HG03064 (cell line): ENCODE measurements around the gene PGAP3.
"Not testable (repeated sequence)": the region's sequence is repeated elsewhere in the genome, so short reads cannot be mapped to it uniquely, and the experiment has no call there.

ENCODE experiments used
- ATAC-seq: cut with Tn5 transposase; IDR thresholded peaks from one replicate; pipeline ENCODE4 v1.9.1; 2021; ENCODE audit warnings: low read depth; ENCODE audit not compliant: unreplicated experiment

Gene PGAP3

GRCh38 chr17:39699157-39699817 is 11.4 kb upstream of the PGAP3 start:
- ATAC-seq, result not testable (repeated sequence)

- ATAC-seq, result no peak
These were observed 10.1 kb upstream of the PGAP3 start for GRCh38 chr17:39697961-39698360.

GRCh38 chr17:39696731-39697130 is 8.9 kb upstream of the PGAP3 start:
- ATAC-seq, result no peak

GRCh38 chr17:39695089-39695474 is 7.2 kb upstream of the PGAP3 start:
- ATAC-seq, result no peak

GRCh38 chr17:39694593-39694992 is 6.7 kb upstream of the PGAP3 start:
- no peak for ATAC-seq

- ATAC-seq, result no peak
These were observed 1.1 kb upstream of the PGAP3 start for GRCh38 chr17:39688945-39689344.

GRCh38 chr17:39688475-39688835 is 598 bp upstream of the PGAP3 start:
- ATAC-seq, result no peak

GRCh38 chr17:39687101-39687545 is 734 bp downstream of the PGAP3 start:
- ATAC-seq, result no peak

- no peak for ATAC-seq
These were observed 3.3 kb downstream of the PGAP3 start for GRCh38 chr17:39684369-39685192.

GRCh38 chr17:39683295-39683939 is 4.4 kb downstream of the PGAP3 start:
- ATAC-seq, result no peak

GRCh38 chr17:39679521-39680192 is 8.2 kb downstream of the PGAP3 start:
- ATAC-seq, result no peak

GRCh38 chr17:39678340-39679116 is 9.3 kb downstream of the PGAP3 start:
- ATAC-seq, result no peak

- ATAC-seq, result no peak
These were observed 10.1 kb downstream of the PGAP3 start for GRCh38 chr17:39677542-39678339.

- ATAC-seq, result no peak
These were observed 10.8 kb downstream of the PGAP3 start for GRCh38 chr17:39677072-39677471.

GRCh38 chr17:39676198-39676819 is 11.5 kb downstream of the PGAP3 start:
- no peak for ATAC-seq

GRCh38 chr17:39675390-39676082 is 12.3 kb downstream of the PGAP3 start:
- no peak for ATAC-seq

GRCh38 chr17:39674702-39675389 is 13.0 kb downstream of the PGAP3 start:
- ATAC-seq, result no peak

GRCh38 chr17:39674179-39674578 is 13.7 kb downstream of the PGAP3 start:
- ATAC-seq, result no peak
